Left ventricle myocardium inferior (tissue), 1 donor: ENCODE data around the gene SH3TC2. TPM values are rescaled to one million over a fixed set of nuclear protein-coding genes. Genes with fewer than 3 reads are reported as not detected.

Experiments
- DNase-seq: peaks from one replicate; pipeline ENCODE4 v3.0.0-alpha.2; 2020
- H3K27ac ChIP-seq: fragments of 200-600 bp; replicated peaks from 2 replicates; pipeline ENCODE4 v1.8.0; 2021
- H3K27me3 ChIP-seq: fragments of 200-600 bp; 2 replicates; pipeline ENCODE4 v1.8.0; 2021; ENCODE audit warnings: low read depth
- H3K36me3 ChIP-seq: fragments of 200-600 bp; 2 replicates; pipeline ENCODE4 v1.8.0; 2021
- H3K4me1 ChIP-seq: fragments of 200-600 bp; 2 replicates; pipeline ENCODE4 v1.8.0; 2021
- H3K4me3 ChIP-seq: fragments of 200-600 bp; 2 replicates; pipeline ENCODE4 v1.8.0; 2021; ENCODE audit warnings: mild to moderate bottlenecking, moderate library complexity
- H3K9me3 ChIP-seq: fragments of 200-600 bp; replicated peaks from 2 replicates; pipeline ENCODE4 v1.8.0; 2021
- CTCF ChIP-seq: fragments of 200-600 bp; IDR thresholded peaks from 2 replicates; pipeline ENCODE4 v1.8.0; 2021; ENCODE audit warnings: antibody characterized with exemption, mild to moderate bottlenecking, borderline replicate concordance
- intact Hi-C: fragments of 100-400 bp; cut with micrococcal nuclease; formaldehyde crosslinking; loops from one replicate; pipeline ENCODE4 v1.11.0; 2022
- total RNA-seq: library from RNA; stranded (reverse); fragmentation: NEBNext Ultra II Directional; extraction: Animal tissue kit (Norgen Biotek cat#: 25700); gene quantifications from one replicate; pipeline ENCODE4 v1.2.1, GENCODE V29; 2021
- donor health status: DM: no; HTN: yes; CAD: no; lungs with severe emphysema.

The SH3TC2 gene
- total RNA-seq, 1 donor from 2014 or later: 9.4 TPM

- no peak for DNase-seq
- TF ChIP-seq CTCF: no peak
- Histone ChIP-seq H3K4me3 (no peak overlapping the region), H3K9me3 (no peaks in the 10 kb centered on the region), H3K4me1 (peaks cover 27% of the 10 kb centered on the region), H3K27me3 (no peaks in the 10 kb centered on the region), H3K36me3 (no peaks in the 10 kb centered on the region), H3K27ac (no peak overlapping the region)
- intact Hi-C loops: no loop called here
These were observed 43.9 kb downstream of the SH3TC2 start for GRCh38 chr5:149018909-149019443.

- peaks cover 23% of the 10 kb centered on the region for H3K4me1 ChIP-seq
- H3K9me3 ChIP-seq: no peaks in the 10 kb centered on the region
- DNase-seq: no peak
- no peak for TF ChIP-seq CTCF
- intact Hi-C loops: no loop called here
- H3K4me3 ChIP-seq: no peak overlapping the region
- no peaks in the 10 kb centered on the region for H3K36me3 ChIP-seq
- no peaks in the 10 kb centered on the region for H3K27me3 ChIP-seq
- no peak overlapping the region for H3K27ac ChIP-seq
These were observed 45.2 kb downstream of the SH3TC2 start for GRCh38 chr5:149017636-149018035.

DNA sequence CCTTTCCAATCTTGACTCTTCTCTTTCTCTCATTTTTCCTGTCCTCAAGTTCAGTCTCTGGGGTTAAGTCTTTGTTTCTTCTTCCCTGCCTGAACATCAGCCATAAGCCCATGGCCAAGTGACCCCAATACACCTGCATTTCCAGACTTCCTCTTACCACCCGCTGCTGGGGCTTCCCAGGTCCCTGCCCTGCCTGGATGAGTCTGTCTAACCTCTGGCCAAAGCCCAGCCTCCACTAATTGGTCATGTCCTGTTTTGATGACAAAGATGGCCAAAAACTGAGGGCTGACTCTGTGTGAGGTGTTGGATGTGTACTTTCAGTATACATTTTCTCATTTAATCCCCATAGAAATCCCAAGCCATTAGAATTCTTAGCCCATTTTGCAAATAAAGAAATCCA, 47.3 kb downstream of the SH3TC2 start:
- H3K27ac ChIP-seq: no peak overlapping the region
- no peaks in the 10 kb centered on the region for H3K27me3 ChIP-seq
- H3K9me3 ChIP-seq: no peaks in the 10 kb centered on the region
- H3K4me1 ChIP-seq: peaks cover 23% of the 10 kb centered on the region
- H3K36me3 ChIP-seq: no peaks in the 10 kb centered on the region
- no peak overlapping the region for H3K4me3 ChIP-seq
- TF ChIP-seq CTCF: no peak
- DNase-seq: no peak
- intact Hi-C loops: no loop called here

- no peaks in the 10 kb centered on the region for H3K27me3 ChIP-seq
- no peak overlapping the region for H3K27ac ChIP-seq
- no peak for TF ChIP-seq CTCF
- intact Hi-C loops: no loop called here
- no peaks in the 10 kb centered on the region for H3K36me3 ChIP-seq
- peaks cover 23% of the 10 kb centered on the region for H3K4me1 ChIP-seq
- no peaks in the 10 kb centered on the region for H3K9me3 ChIP-seq
- H3K4me3 ChIP-seq: no peak overlapping the region
- no peak for DNase-seq
These were observed 47.7 kb downstream of the SH3TC2 start for GRCh38 chr5:149015126-149015525.

DNA sequence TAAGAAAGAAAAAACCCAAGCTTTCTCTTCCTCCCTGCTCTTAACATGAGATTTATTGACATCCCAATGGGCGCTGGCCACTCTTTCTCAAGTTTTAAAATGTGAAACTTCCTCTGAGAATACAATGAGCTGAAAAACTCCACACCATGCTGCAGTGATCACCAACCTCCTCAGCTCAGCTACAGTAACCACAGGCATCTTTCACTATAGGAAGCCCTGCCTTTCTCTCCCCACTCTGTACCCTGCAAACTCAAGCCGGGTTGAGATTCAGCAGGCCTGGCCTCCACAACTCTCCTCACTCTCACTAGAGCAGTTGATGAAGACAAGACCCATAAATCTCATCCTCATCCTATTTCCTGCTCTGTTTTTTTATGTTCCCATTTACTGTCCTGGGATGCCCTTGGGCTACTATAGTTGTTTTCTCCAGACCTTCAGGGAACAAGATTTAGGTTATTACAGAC, 48.3 kb downstream of the SH3TC2 start:
- H3K9me3 ChIP-seq: no peaks in the 10 kb centered on the region
- no peak overlapping the region for H3K4me3 ChIP-seq
- no peak for TF ChIP-seq CTCF
- no peaks in the 10 kb centered on the region for H3K36me3 ChIP-seq
- no peaks in the 10 kb centered on the region for H3K27me3 ChIP-seq
- peaks cover 21% of the 10 kb centered on the region for H3K4me1 ChIP-seq
- intact Hi-C loops: no loop called here
- H3K27ac ChIP-seq: no peak overlapping the region
- no peak for DNase-seq
